NCI-H345 treated with DMSO at 0.1 percent for 48 hours (cell line): ENCODE measurements around the gene GPR12.
"Not testable (repeated sequence)": the region's sequence is repeated elsewhere in the genome, so short reads cannot be mapped to it uniquely, and the experiment has no call there.

Source experiments
- DNase-seq: peaks from one replicate; lab custom pipeline; 2025; ENCODE audit not compliant: unreplicated experiment; lab: John Stamatoyannopoulos, UW

Gene GPR12

GRCh38 chr13:26749285-26749684, 11.3 kb downstream of the GPR12 start:
- no peak for DNase-seq

- no peak for DNase-seq
Observed at GRCh38 chr13:26747706-26748105, 12.9 kb downstream of the GPR12 start.

GRCh38 chr13:26743971-26744370, 16.6 kb downstream of the GPR12 start:
- no peak for DNase-seq

GRCh38 chr13:26742691-26743358, 17.8 kb downstream of the GPR12 start:
- DNase-seq, result no peak

GRCh38 chr13:26735677-26736076, 24.9 kb downstream of the GPR12 start:
- DNase-seq, result no peak

- no peak for DNase-seq
Observed at GRCh38 chr13:26727633-26728032, 33.0 kb downstream of the GPR12 start.

- DNase-seq, result no peak
Observed at GRCh38 chr13:26727122-26727521, 33.5 kb downstream of the GPR12 start.

- DNase-seq, result no peak
Observed at GRCh38 chr13:26726684-26727083, 33.9 kb downstream of the GPR12 start.

GRCh38 chr13:26723620-26724019, 37.0 kb downstream of the GPR12 start:
- not testable (repeated sequence) for DNase-seq

GRCh38 chr13:26722321-26722720, 38.3 kb downstream of the GPR12 start:
- DNase-seq, result no peak

- no peak for DNase-seq
Observed at GRCh38 chr13:26721251-26722121, 39.1 kb downstream of the GPR12 start.

- peak; percentile 7 for DNase-seq
Observed at GRCh38 chr13:26719356-26719945, 41.1 kb downstream of the GPR12 start.

GRCh38 chr13:26718872-26719271, 41.7 kb downstream of the GPR12 start:
- no peak for DNase-seq

- DNase-seq, result no peak
Observed at GRCh38 chr13:26718146-26718545, 42.4 kb downstream of the GPR12 start.

GRCh38 chr13:26716984-26717383, 43.6 kb downstream of the GPR12 start:
- no peak for DNase-seq

- DNase-seq, result no peak
Observed at GRCh38 chr13:26713341-26713740, 47.2 kb downstream of the GPR12 start.

GRCh38 chr13:26711211-26711610, 49.4 kb downstream of the GPR12 start:
- DNase-seq, result no peak

- no peak for DNase-seq
Observed at GRCh38 chr13:26710166-26710565, 50.4 kb downstream of the GPR12 start.

GRCh38 chr13:26709461-26709860, 51.1 kb downstream of the GPR12 start:
- DNase-seq, result no peak

- DNase-seq, result no peak
Observed at GRCh38 chr13:26708007-26708297, 52.6 kb downstream of the GPR12 start.

- peak; percentile 5 for DNase-seq
Observed at GRCh38 chr13:26707122-26708006, 53.2 kb downstream of the GPR12 start.
